H1 (cell line): Measurements from ENCODE around the gene NMRK1. TPM values are rescaled to one million over a fixed set of nuclear protein-coding genes. Genes with fewer than 3 reads are reported as not detected.

Experiments
- HDAC2 ChIP-seq, 2 experiments: fragments of 300-600 bp in 1 of 2; sonication (generic) in 1 of 2; IDR thresholded peaks; 2 replicates each; pipeline ENCODE4 v1.6.1; 2011 to 2012; ENCODE audit warnings: low read depth in 2 of 2, low read length in 2 of 2, mild to moderate bottlenecking in 2 of 2, moderate library complexity in 2 of 2, borderline replicate concordance in 1 of 2, inconsistent platforms in 1 of 2
- polyA plus RNA-seq, 7 experiments: library from polyadenylated mRNA; depleted of rRNA in 3 of 7; stranded (reverse) in 5 of 7; unstranded in 2 of 7; fragments of >200 nt in 5 of 7; fragments of 200-250 nt in 2 of 7; gene quantifications; 1 replicate in 5 of 7; 2 replicates in 1 of 7; 4 replicates in 1 of 7; pipeline versions ENCODE4 v1.2.1 to v1.2.3, GENCODE V29; 2011 to 2013; ENCODE audit warnings: missing spikeins in 2 of 7, mixed read lengths in 2 of 7
- total RNA-seq: library from RNA; stranded (reverse); fragmentation: NEBNext Ultra II Directional; extraction: Animal tissue kit (Norgen Biotek cat#: 25700); gene quantifications from 2 replicates; pipeline ENCODE4 v1.2.1, GENCODE V29; 2021

NMRK1 gene
- total and polyA plus RNA-seq, 2 of the 8 experiments (the other 6 are each of a cell fraction or from before 2014, with no cell fraction given), result 5.8 to 8.1 TPM

GRCh38 chr9:75019022-75019421, 68.9 kb downstream of the NMRK1 start (continued):
- TF ChIP-seq HDAC2 (IDR thresholded peaks at IDR 0.05; ENCODE audit: borderline replicate concordance in 1 of 2, low read depth in 2 of 2, low read length in 2 of 2), result no peak
- TF ChIP-seq, all 59 proteins: peak for 0
